Stimulated activated naive CD8-positive, alpha-beta T cell treated with anti-CD3 and anti-CD28 coated beads, Interleukin-15, Interleukin-2, amounts not matched to agents 100 ng/mL and 50 ng/mL, for 24 hours (primary cell): ENCODE data around the gene FBXL13.

Experiments used
- H3K27ac Mint-ChIP-seq: one replicate; pipeline ENCODE4 v1.8.0; 2021; ENCODE audit warnings: mild to moderate bottlenecking, mixed read lengths
- H3K27me3 Mint-ChIP-seq: one replicate; pipeline ENCODE4 v1.8.0; 2021; ENCODE audit warnings: mixed read lengths
- H3K36me3 Mint-ChIP-seq: one replicate; pipeline ENCODE4 v1.8.0; 2021; ENCODE audit warnings: low read depth, mixed read lengths
- H3K4me1 Mint-ChIP-seq: one replicate; pipeline ENCODE4 v1.8.0; 2021; ENCODE audit warnings: low read depth, mixed read lengths
- H3K4me3 Mint-ChIP-seq: one replicate; pipeline ENCODE4 v1.8.0; 2021; ENCODE audit warnings: mild to moderate bottlenecking, mixed read lengths
- H3K9me3 Mint-ChIP-seq: one replicate; pipeline ENCODE4 v1.8.0; 2021; ENCODE audit warnings: mixed read lengths

The FBXL13 gene

DNA sequence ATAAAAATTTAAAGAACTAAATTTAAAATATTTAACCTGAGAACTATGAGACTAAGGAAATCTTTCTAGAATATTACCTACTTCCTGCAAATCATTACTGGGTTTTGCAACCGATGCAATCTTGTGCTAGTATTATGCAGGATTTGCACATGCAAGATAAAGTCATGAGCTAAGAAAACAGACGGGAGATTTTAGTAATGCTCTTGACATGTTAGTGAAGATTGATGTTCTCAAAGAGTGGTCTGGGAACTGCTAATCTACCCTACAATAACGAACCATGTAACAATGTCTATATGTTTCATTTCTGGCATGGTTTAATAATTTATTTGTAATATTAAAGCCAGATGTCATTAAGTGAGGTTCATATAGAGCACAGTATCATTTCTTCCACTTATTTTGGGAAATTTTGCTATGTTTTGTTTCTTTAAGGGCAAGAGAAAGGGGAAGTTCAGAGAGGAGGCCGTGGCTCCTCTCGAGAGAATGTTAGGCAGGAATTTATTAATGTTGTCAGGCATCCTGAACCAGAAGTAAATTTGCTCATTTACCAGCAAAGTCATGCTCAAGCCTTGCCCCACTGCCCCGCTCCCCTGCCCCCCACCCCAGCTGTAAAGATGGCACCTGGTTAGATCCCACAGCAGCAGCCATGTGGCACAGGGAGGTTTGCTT, 139.0 kb downstream of the FBXL13 start:
- Mint-ChIP-seq H3K4me1 (no peaks in the 10 kb centered on the region), H3K27me3 (no peaks in the 10 kb centered on the region), H3K4me3 (no peak overlapping the region), H3K9me3 (no peaks in the 10 kb centered on the region), H3K36me3 (no peaks in the 10 kb centered on the region), H3K27ac (no peak overlapping the region)

DNA sequence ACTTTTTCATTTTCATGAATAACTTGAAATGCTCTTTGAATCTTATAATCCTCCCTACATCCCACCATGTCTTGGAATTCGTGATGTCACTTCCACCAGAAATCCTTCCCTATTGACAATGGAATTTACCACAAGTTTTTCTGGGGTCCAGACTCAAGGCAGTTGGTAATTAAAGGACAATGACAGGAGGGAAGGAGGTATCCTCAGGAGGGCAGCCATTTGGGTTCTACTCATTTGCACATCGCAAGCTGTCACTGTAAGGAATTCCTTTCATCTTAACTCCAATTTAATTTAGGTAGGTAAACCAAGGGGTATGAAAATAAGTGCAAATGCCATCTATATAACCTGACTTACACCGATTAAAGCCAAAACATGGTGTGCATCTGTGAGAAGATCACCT, 139.9 kb downstream of the FBXL13 start:
- H3K27me3 Mint-ChIP-seq = no peaks in the 10 kb centered on the region
- no peaks in the 10 kb centered on the region for H3K36me3 Mint-ChIP-seq
- no peak overlapping the region for H3K4me3 Mint-ChIP-seq
- no peaks in the 10 kb centered on the region for H3K9me3 Mint-ChIP-seq
- H3K4me1 Mint-ChIP-seq = no peaks in the 10 kb centered on the region
- no peak overlapping the region for H3K27ac Mint-ChIP-seq

- Mint-ChIP-seq H3K4me1 (no peaks in the 10 kb centered on the region), H3K27ac (no peak overlapping the region), H3K9me3 (no peaks in the 10 kb centered on the region), H3K36me3 (no peaks in the 10 kb centered on the region), H3K4me3 (no peak overlapping the region), H3K27me3 (no peaks in the 10 kb centered on the region)
These were observed 140.4 kb downstream of the FBXL13 start for GRCh38 chr7:102934239-102934638.

DNA sequence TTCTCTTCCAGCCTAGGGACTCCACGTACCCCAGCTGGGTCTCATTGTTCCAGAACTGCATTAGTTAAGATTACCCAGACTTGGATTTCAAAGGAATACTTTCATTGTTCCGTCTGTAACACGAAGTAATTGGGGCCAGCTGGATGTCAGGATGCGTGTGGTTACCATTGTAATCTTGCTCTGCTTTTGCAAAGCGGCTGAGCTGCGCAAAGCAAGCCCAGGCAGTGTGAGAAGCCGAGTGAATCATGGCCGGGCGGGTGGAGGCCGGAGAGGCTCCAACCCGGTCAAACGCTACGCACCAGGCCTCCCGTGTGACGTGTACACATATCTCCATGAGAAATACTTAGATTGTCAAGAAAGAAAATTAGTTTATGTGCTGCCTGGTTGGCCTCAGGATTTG, 140.8 kb downstream of the FBXL13 start:
- H3K4me3 Mint-ChIP-seq = no peak overlapping the region
- no peaks in the 10 kb centered on the region for H3K27me3 Mint-ChIP-seq
- no peak overlapping the region for H3K27ac Mint-ChIP-seq
- no peaks in the 10 kb centered on the region for H3K36me3 Mint-ChIP-seq
- H3K9me3 Mint-ChIP-seq = no peaks in the 10 kb centered on the region
- H3K4me1 Mint-ChIP-seq = no peaks in the 10 kb centered on the region

DNA sequence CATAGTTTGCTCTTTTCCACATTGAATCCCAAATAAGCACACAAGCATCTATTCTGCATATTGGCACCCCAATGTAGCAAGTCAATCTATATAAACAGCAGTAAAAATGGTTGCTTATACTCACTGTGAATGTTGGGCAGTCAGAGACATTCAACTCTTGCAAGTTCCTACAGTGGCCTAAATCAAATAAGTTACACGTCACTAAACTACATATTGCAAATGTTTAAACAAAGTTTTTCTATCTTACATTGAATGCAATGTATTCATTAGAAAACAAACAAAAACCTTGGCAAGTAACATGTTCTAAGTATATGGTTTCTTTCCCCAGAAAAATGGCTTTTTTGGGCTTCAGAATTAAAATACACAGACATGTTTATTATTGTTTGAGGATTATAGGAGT, 142.8 kb downstream of the FBXL13 start:
- Mint-ChIP-seq H3K27ac (no peak overlapping the region), H3K9me3 (no peaks in the 10 kb centered on the region), H3K4me1 (no peaks in the 10 kb centered on the region), H3K36me3 (no peaks in the 10 kb centered on the region), H3K27me3 (no peaks in the 10 kb centered on the region), H3K4me3 (no peak overlapping the region)

- H3K27me3 Mint-ChIP-seq = no peaks in the 10 kb centered on the region
- no peaks in the 10 kb centered on the region for H3K9me3 Mint-ChIP-seq
- H3K4me3 Mint-ChIP-seq = no peak overlapping the region
- H3K36me3 Mint-ChIP-seq = no peaks in the 10 kb centered on the region
- H3K27ac Mint-ChIP-seq = no peak overlapping the region
- H3K4me1 Mint-ChIP-seq = no peaks in the 10 kb centered on the region
These were observed 147.2 kb downstream of the FBXL13 start for GRCh38 chr7:102927312-102927933.

DNA sequence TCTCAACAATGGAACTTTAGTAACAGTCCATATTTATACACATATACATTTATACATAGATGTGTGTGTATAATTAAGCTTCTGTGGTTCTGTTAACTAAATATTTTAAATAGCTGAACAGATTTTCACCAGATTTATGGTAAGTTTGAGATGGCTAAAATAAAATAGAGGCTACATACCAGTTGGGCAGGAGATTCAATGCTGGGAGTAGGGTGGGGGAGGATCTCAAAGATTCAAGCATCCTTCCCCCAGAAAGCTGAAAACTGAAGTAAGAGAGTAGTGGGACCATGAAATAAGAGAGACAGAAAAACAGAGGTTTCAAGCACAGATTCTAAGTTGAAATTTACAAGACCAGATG, 147.8 kb downstream of the FBXL13 start:
- Mint-ChIP-seq H3K27ac (no peak overlapping the region), H3K9me3 (no peaks in the 10 kb centered on the region), H3K4me3 (no peak overlapping the region), H3K4me1 (no peaks in the 10 kb centered on the region), H3K27me3 (no peaks in the 10 kb centered on the region), H3K36me3 (no peaks in the 10 kb centered on the region)

DNA sequence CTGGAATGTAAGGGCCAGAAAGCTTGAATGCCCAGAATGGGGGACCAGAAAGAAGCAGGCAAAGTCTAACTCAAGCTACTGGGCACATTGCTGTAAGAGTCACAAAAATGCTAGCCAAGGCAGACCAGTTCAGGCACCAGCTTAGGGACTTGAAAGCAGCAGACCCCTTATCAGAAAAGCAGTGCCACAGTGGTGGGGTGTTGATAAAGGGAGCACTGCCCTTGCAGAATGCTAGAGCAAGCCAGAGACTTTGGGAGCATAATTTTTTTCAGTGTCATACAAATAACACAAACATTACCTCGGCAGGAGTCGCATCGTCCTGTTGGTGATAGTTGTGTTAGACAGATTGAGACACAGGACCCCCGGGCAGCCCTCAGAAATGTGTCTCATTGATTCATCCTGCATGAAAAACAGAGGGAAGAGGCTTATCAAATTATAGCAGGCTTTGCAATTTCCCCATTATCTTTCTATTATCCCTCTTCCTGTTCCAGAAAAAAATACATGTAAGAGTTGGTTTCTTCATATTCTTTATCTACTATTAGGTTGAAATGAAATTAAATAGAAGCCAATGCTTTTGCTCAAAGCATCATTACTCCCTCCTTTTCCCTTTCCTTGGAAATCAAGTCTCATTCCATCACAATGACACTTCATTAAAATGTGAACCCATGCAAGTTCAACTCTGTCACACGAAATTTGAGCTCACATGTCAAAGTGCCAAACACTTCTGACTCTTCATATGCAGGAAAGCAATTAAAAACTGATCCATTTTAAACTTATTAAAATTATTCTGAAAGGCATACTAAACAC, 148.4 kb downstream of the FBXL13 start:
- no peak overlapping the region for H3K27ac Mint-ChIP-seq

DNA sequence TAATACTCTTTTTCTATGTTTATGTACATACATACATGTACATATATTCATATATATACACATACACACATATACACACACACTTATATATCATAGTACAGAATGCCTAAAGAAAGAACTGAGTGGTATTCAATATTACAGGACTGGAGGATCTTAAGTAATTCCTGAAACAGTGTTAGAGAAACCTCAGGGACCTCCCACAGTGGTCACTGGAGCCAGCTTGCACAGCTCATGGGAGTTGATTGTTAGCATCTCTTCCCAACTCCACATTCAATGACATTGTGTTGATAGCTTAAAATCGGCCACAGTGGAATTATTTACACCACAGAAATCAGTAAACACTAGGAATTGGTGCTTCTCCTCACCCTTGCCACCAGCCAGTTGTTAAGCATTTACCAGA, 155.8 kb downstream of the FBXL13 start:
- no peak overlapping the region for H3K4me3 Mint-ChIP-seq
- H3K4me1 Mint-ChIP-seq = no peaks in the 10 kb centered on the region

More for the DNA sequence above, 148.4 kb downstream of the FBXL13 start:
- H3K4me1 Mint-ChIP-seq = no peaks in the 10 kb centered on the region
- no peaks in the 10 kb centered on the region for H3K9me3 Mint-ChIP-seq
- H3K36me3 Mint-ChIP-seq = no peaks in the 10 kb centered on the region
- no peaks in the 10 kb centered on the region for H3K27me3 Mint-ChIP-seq
- no peak overlapping the region for H3K4me3 Mint-ChIP-seq

DNA sequence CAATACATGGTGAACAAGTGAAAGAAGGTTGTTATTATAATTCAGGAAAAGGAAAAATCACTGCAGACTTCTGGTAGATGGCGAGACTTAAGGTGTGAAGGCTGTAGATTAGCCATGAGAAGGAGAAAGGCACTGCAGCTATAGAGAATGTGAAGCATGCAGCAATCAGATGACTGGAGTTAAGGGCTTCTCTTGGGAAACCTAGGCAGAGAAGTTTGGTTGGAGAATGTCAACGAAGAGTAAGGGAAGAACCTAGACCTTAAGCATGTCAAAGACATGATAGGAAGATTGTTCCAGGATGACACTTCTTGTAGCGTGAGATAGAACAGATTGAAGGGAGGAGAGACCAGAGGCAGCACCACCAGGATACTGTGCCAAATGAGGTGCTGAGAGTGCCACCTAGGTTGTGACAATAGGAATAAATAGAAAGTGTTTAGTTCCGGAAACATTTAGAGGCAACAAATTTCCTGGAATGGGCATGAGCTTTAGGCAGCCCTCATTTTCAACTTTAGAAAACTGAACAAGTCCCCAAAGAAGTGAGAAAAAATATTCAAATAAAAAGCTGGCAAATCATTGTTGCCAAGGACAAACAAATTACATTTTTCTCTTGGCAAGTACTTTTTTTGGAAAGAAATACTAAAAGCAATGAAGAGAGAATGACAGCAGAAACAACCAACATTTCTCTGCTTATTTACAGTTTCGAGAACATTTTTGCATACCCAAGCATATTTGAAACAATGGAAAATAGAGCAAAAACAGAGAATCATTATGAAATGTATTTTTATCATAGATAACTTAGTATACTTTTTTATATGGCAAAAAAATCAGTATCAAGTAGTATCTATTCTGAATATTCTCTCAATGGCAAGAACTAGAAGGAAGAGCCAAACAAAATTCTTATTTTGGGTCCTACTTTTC, 156.9 kb downstream of the FBXL13 start:
- Mint-ChIP-seq H3K9me3 (no peaks in the 10 kb centered on the region), H3K4me3 (no peak overlapping the region), H3K27ac (no peak overlapping the region)

More for the DNA sequence above, 155.8 kb downstream of the FBXL13 start:
- Mint-ChIP-seq H3K36me3 (no peaks in the 10 kb centered on the region), H3K27ac (no peak overlapping the region), H3K27me3 (no peaks in the 10 kb centered on the region), H3K9me3 (no peaks in the 10 kb centered on the region)

GRCh38 chr7:102916881-102917280, 157.7 kb downstream of the FBXL13 start:
- no peak overlapping the region for H3K4me3 Mint-ChIP-seq
- no peaks in the 10 kb centered on the region for H3K4me1 Mint-ChIP-seq
- H3K36me3 Mint-ChIP-seq = no peaks in the 10 kb centered on the region
- no peaks in the 10 kb centered on the region for H3K9me3 Mint-ChIP-seq
- no peaks in the 10 kb centered on the region for H3K27me3 Mint-ChIP-seq
- H3K27ac Mint-ChIP-seq = no peak overlapping the region

More for the DNA sequence above, 156.9 kb downstream of the FBXL13 start:
- Mint-ChIP-seq H3K36me3 (no peaks in the 10 kb centered on the region), H3K4me1 (no peaks in the 10 kb centered on the region), H3K27me3 (no peaks in the 10 kb centered on the region)

DNA sequence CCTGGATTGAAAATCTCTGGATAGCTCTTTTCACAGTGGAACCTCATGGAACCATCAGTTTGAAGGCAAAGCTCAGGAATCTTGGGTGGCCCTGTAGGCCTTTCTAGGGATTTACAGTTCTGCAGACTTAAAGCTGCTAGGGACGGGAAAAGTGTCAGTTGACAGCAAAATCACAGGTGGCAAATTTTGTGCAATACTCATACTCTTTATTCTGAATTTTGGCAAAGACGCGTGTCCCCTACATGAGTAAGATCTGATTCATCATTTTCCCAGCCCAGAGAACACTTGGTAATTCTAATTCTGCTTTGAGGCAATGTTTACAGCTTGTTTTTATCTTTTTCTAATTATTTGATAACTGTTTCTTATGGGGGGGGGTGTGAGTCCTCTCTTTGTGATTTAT, 158.2 kb downstream of the FBXL13 start:
- Mint-ChIP-seq H3K27me3 (no peaks in the 10 kb centered on the region), H3K9me3 (no peaks in the 10 kb centered on the region), H3K27ac (no peak overlapping the region), H3K4me3 (no peak overlapping the region), H3K4me1 (no peaks in the 10 kb centered on the region), H3K36me3 (no peaks in the 10 kb centered on the region)

GRCh38 chr7:102914585-102914984, 160.0 kb downstream of the FBXL13 start:
- H3K4me3 Mint-ChIP-seq = no peak overlapping the region
- H3K4me1 Mint-ChIP-seq = no peaks in the 10 kb centered on the region
- no peaks in the 10 kb centered on the region for H3K36me3 Mint-ChIP-seq
- no peaks in the 10 kb centered on the region for H3K27me3 Mint-ChIP-seq
- H3K9me3 Mint-ChIP-seq = no peaks in the 10 kb centered on the region
- no peak overlapping the region for H3K27ac Mint-ChIP-seq

- no peak overlapping the region for H3K27ac Mint-ChIP-seq
- H3K27me3 Mint-ChIP-seq = no peaks in the 10 kb centered on the region
- H3K9me3 Mint-ChIP-seq = no peaks in the 10 kb centered on the region
- no peak overlapping the region for H3K4me3 Mint-ChIP-seq
- H3K4me1 Mint-ChIP-seq = no peaks in the 10 kb centered on the region
- no peaks in the 10 kb centered on the region for H3K36me3 Mint-ChIP-seq
These were observed 160.8 kb downstream of the FBXL13 start for GRCh38 chr7:102913826-102914225.

GRCh38 chr7:102912742-102913141, 161.9 kb downstream of the FBXL13 start, which contains the start of gene LRRC17:
LRRC17 (plus strand) TSS chr7:102913000; CDS start chr7:102933914, 20,914 bp downstream.
- no peak within 1 kb of the TSS for H3K4me3 Mint-ChIP-seq
- H3K36me3 Mint-ChIP-seq = peaks cover 9% of the 10 kb centered on the region
- no peaks in the 10 kb centered on the region for H3K4me1 Mint-ChIP-seq
- H3K27me3 Mint-ChIP-seq = no peaks in the 10 kb centered on the region
- no peaks in the 10 kb centered on the region for H3K9me3 Mint-ChIP-seq
- no peak within 1 kb of the TSS for H3K27ac Mint-ChIP-seq
